Activated CD4-positive, alpha-beta T cell treated with anti-CD3 and anti-CD28 coated beads for 48 hours (primary cell): ENCODE measurements around the gene ACVRL1.
"Not testable (repeated sequence)": the region's sequence is repeated elsewhere in the genome, so short reads cannot be mapped to it uniquely, and the experiment has no call there.

ENCODE experiments used
- DNase-seq: peaks from one replicate; pipeline ENCODE4 v3.0.0-alpha.2; 2020

The ACVRL1 gene

GRCh38 chr12:51874486-51874885 lies 32.8 kb upstream of the ACVRL1 start:
- no peak for DNase-seq

GRCh38 chr12:51879102-51879501 lies 28.2 kb upstream of the ACVRL1 start:
- no peak for DNase-seq

- no peak for DNase-seq
Measured at GRCh38 chr12:51883295-51883694, 24.0 kb upstream of the ACVRL1 start.

- DNase-seq = no peak
Measured at GRCh38 chr12:51883998-51884675, 23.2 kb upstream of the ACVRL1 start.

- no peak for DNase-seq
Measured at GRCh38 chr12:51884676-51885229, 22.6 kb upstream of the ACVRL1 start.

- DNase-seq = not testable (repeated sequence)
Measured at GRCh38 chr12:51885294-51886020, 21.8 kb upstream of the ACVRL1 start.

GRCh38 chr12:51886021-51886710 lies 21.1 kb upstream of the ACVRL1 start:
- peak; percentile 57 for DNase-seq

- DNase-seq = peak; percentile 36
Measured at GRCh38 chr12:51887476-51888315, 19.6 kb upstream of the ACVRL1 start, which contains the start of gene ANKRD33. Gene ANKRD33 (plus strand): TSS chr12:51888103. CDS start chr12:51888187, 84 bp downstream.

- DNase-seq = no peak
Measured at GRCh38 chr12:51888316-51889215, 18.7 kb upstream of the ACVRL1 start.

GRCh38 chr12:51889216-51890132 lies 17.8 kb upstream of the ACVRL1 start:
- DNase-seq = no peak

- DNase-seq = no peak
Measured at GRCh38 chr12:51890133-51890464, 17.2 kb upstream of the ACVRL1 start.

GRCh38 chr12:51890511-51891171 lies 16.7 kb upstream of the ACVRL1 start:
- DNase-seq = no peak

- DNase-seq = no peak
Measured at GRCh38 chr12:51891843-51892242, 15.5 kb upstream of the ACVRL1 start.

GRCh38 chr12:51893786-51894185 lies 13.5 kb upstream of the ACVRL1 start:
- no peak for DNase-seq

GRCh38 chr12:51895378-51896135 lies 11.7 kb upstream of the ACVRL1 start:
- no peak for DNase-seq

- DNase-seq = no peak
Measured at GRCh38 chr12:51896236-51896635, 11.1 kb upstream of the ACVRL1 start.

- no peak for DNase-seq
Measured at GRCh38 chr12:51897181-51897580, 10.1 kb upstream of the ACVRL1 start.

GRCh38 chr12:51898506-51898905 lies 8.8 kb upstream of the ACVRL1 start:
- DNase-seq = no peak

GRCh38 chr12:51898937-51899336 lies 8.4 kb upstream of the ACVRL1 start:
- no peak for DNase-seq
